GM18951 (cell line): ENCODE results near the gene FHIP1B.

Experiments
- POLR2A ChIP-seq: IDR thresholded peaks from 4 replicates; pipeline ENCODE4 v1.6.1; 2011; ENCODE audit warnings: mild to moderate bottlenecking; ENCODE audit not compliant: insufficient read length, insufficient read depth; ENCODE audit errors: extremely low read depth
- in situ Hi-C: fragments of 300-500 bp; cut with MboI; formaldehyde crosslinking; loops from one replicate; pipeline ENCODE4 v1.12.0; 2022; ENCODE audit warnings: low sequenced_read_pairs, mixed read lengths, inconsistent platforms; ENCODE audit not compliant: unreplicated experiment

Gene FHIP1B

GRCh38 chr11:6203327-6203726 lies 31.1 kb downstream of the FHIP1B start:
- in situ Hi-C loops, result no loop called here
- TF ChIP-seq POLR2A, result no peak

- TF ChIP-seq POLR2A, result no peak
- in situ Hi-C loops, result no loop called here
These were observed 32.4 kb downstream of the FHIP1B start for GRCh38 chr11:6202041-6202440.

- TF ChIP-seq POLR2A, result no peak
- in situ Hi-C loops, result no loop called here
These were observed 33.0 kb downstream of the FHIP1B start for GRCh38 chr11:6201481-6201880.

DNA sequence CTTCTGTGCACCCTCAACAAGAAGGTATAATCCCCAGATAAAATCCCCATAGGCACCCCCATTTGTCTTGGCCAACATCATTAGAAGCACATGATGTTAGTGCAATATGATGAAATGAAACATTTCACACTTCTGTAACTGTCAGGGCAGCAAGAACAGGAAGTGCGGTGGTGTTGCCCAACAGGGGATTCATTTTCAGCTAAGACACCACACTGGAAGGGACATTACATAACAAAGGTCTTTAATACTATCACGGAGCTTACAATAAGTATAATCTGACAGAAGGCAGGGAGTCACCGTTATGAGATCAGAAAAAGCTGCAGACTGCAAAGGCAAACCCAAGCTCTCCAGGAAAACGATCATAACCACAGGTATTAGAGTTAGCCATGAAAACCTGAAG lies 33.5 kb downstream of the FHIP1B start:
- TF ChIP-seq POLR2A, result no peak
- in situ Hi-C loops, result no loop called here

DNA sequence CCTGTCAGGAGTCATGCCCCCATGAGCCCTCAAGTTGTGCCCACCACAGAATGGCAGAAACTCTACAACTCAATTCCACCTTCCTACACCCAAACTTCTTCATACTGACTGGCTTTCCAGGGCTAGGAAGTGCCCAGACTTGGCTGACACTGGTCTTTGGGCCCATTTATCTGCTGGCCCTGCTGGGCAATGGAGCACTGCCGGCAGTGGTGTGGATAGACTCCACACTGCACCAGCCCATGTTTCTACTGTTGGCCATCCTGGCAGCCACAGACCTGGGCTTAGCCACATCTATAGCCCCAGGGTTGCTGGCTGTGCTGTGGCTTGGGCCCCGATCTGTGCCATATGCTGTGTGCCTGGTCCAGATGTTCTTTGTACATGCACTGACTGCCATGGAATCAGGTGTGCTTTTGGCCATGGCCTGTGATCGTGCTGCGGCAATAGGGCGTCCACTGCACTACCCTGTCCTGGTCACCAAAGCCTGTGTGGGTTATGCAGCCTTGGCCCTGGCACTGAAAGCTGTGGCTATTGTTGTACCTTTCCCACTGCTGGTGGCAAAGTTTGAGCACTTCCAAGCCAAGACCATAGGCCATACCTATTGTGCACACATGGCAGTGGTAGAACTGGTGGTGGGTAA lies 35.1 kb downstream of the FHIP1B start, which contains the start of gene OR52W1:
TSS of gene OR52W1 (plus strand) at position 51 of the 637 bp plus-strand sequence. CDS start at position 51, 0 bp downstream.
- no peak for TF ChIP-seq POLR2A
- in situ Hi-C loops, result no loop called here

DNA sequence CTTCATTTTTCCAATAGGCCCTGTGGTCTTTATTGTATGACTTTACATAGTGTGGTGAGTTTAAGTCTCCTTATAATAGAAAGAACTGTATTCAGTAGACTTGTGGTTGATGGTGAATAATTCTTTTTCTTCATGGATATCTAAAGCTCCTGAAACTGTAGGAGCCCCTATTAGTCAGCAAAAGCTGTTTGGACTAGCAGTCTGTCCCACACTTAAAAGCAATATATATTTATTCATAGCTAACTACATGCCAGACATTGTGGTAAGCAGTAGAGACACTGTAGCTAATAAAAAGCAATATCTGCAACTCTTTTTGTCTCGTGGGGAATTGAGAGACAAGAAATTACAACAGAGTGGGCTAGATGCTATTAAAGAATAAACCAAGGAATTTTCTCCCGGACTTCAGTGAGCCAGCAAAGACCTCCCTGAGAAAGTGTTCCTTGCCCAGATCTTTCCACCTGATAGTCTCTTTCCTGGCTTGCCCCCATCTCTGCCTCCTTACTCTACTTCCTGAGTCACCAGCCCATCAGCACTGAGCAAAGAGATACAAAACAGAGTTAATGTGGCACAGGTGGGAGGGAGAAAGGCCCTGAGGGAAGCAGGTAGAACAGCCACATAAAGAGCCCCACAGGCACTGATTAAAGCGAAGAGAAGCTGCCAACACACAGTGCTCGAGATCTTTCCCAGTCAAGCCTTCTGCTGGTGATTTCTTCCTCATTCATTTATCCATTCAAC lies 36.8 kb downstream of the FHIP1B start:
- in situ Hi-C loops, result no loop called here
- no peak for TF ChIP-seq POLR2A

DNA sequence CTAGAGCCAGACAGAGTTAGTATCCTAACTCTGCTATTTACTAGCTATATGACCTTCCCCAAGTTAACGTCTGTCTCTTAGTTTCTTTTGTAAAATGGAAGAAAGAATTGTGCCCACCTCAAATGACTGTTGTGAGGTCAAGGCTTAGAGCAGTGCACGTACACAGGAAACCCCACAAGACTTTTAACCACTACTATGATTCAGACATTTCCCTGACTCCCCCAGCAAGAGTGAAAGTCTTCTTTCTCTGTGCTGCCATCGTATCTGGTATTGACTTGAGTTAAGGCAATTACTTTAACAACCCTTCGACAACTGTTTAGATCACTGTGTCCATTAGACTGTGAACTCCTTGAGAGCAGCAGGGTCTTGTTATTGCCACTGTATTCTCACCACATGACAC lies 38.0 kb downstream of the FHIP1B start:
- in situ Hi-C loops, result no loop called here
- no peak for TF ChIP-seq POLR2A

GRCh38 chr11:6194065-6194581 lies 40.3 kb downstream of the FHIP1B start:
- no peak for TF ChIP-seq POLR2A
- in situ Hi-C loops, result no loop called here

DNA sequence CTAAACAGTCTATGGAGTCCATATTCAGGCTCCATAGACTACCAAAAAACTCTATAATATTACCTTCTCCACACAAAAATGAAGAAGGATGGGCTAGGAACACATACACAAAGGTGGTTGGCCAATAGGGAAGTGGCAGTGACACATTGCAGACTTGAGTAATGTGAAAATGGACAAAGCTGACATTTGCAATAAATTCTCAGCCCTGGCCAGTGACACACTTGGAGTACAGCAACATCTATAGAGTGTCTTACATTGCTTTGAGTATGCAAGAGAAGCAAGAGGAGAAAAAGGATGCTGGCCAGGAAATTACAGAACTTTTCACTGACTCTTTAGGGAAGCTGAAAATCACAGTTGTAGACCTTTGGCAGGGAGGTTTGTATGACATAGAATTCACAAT lies 42.7 kb downstream of the FHIP1B start:
- in situ Hi-C loops, result no loop called here
- no peak for TF ChIP-seq POLR2A

DNA sequence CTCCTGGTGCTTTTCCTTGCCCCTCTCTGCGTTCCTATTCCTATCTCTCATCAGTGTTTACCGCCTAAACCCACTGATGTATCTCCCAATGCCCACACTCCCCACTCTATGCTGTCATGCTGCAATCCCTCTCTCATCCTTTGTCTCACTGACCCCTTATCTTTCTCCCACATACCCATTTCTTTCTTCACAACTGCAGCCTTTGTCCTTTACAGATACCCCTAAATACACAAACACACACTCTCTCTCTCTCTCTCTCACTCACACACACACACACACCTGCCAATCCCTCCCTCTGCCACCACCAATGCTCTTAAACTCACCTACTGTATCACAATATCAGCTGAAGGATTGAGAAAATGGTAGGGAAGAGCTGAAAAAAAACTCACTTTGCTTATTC lies 59.0 kb downstream of the FHIP1B start:
- no peak for TF ChIP-seq POLR2A
- in situ Hi-C loops, result no loop called here

DNA sequence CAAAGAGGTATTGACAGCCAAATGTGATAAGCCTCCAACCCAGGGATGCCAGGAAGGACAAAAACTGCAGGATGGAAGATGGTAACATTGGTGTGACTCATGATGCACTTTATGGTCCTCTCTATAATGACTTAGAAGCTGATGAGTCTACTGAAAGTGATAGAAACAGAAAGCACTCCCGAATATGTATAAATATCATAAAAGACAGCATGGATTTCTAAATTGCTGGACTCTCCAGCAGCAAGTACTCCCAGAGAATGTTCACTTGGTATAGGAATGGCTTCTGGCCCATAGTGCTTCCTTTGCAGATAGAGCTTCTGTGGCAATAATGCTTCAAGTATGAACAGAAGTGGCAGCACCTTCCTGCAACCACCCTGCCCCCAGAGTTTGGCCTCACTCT lies 64.2 kb downstream of the FHIP1B start, which contains the start of gene OR52B2:
TSS of gene OR52B2 (minus strand) at position 101 of the 400 bp plus-strand sequence. CDS start at position 101, 0 bp downstream.
- in situ Hi-C loops, result no loop called here
- TF ChIP-seq POLR2A, result no peak
